Stomach smooth muscle (tissue), 2 donors: ENCODE results near the gene EPHB3.

ENCODE experiments used
- H3K27ac ChIP-seq: one replicate; pipeline ENCODE4 v1.7.0; 2013; ENCODE audit warnings: mild to moderate bottlenecking, low read length, inconsistent platforms
- H3K27me3 ChIP-seq, 2 donors: one replicate each; pipeline ENCODE4 v1.7.0; 2013; ENCODE audit warnings: low read length in 2 of 2; ENCODE audit not compliant: insufficient read depth in 2 of 2, control insufficient read depth in 1 of 2
- H3K36me3 ChIP-seq, 2 donors: one replicate each; pipeline ENCODE4 v1.7.0; 2013; ENCODE audit warnings: low read length in 2 of 2; ENCODE audit not compliant: control insufficient read depth in 2 of 2, insufficient read depth in 2 of 2
- H3K4me1 ChIP-seq: one replicate; pipeline ENCODE4 v1.7.0; 2013; ENCODE audit warnings: low read length; ENCODE audit not compliant: control insufficient read depth, insufficient read depth
- H3K4me3 ChIP-seq, 2 donors: one replicate each; pipeline ENCODE4 v1.7.0; 2013; ENCODE audit warnings: low read length in 2 of 2
- H3K9ac ChIP-seq, 2 donors: one replicate each; pipeline ENCODE4 v1.7.0; 2013; ENCODE audit warnings: low read length in 2 of 2, mild to moderate bottlenecking in 1 of 2
- H3K9me3 ChIP-seq, 2 donors: one replicate each; pipeline ENCODE4 v1.7.0; 2013; ENCODE audit warnings: low read length in 2 of 2; ENCODE audit not compliant: control insufficient read depth in 2 of 2
- donor health status: healthy.
- donor health status: Pancreatic carcinoma.

The EPHB3 gene

GRCh38 chr3:184556582-184557347, 4.8 kb upstream of the EPHB3 start:
- H3K27me3 ChIP-seq: peaks cover 0 to 11% of the 10 kb centered on the region in 2 donors
- no peaks in the 10 kb centered on the region for H3K9me3 ChIP-seq
- no peak overlapping the region for H3K27ac ChIP-seq
- H3K4me1 ChIP-seq: peaks cover 10% of the 10 kb centered on the region
- no peak overlapping the region for H3K9ac ChIP-seq
- no peaks in the 10 kb centered on the region for H3K36me3 ChIP-seq
- no peak overlapping the region for H3K4me3 ChIP-seq

- H3K4me1 ChIP-seq: peaks cover 13% of the 10 kb centered on the region
- H3K9me3 ChIP-seq: no peaks in the 10 kb centered on the region
- no peaks in the 10 kb centered on the region for H3K36me3 ChIP-seq
- no peak overlapping the region for H3K4me3 ChIP-seq
- no peak overlapping the region for H3K27ac ChIP-seq
- no peak overlapping the region for H3K9ac ChIP-seq
- peaks cover 0 to 9% of the 10 kb centered on the region in 2 donors for H3K27me3 ChIP-seq
Measured at GRCh38 chr3:184557348-184557950, 4.1 kb upstream of the EPHB3 start.

- H3K36me3 ChIP-seq: no peaks in the 10 kb centered on the region
- H3K4me1 ChIP-seq: peaks cover 25% of the 10 kb centered on the region
- no peaks in the 10 kb centered on the region for H3K9me3 ChIP-seq
- no peak overlapping the region for H3K4me3 ChIP-seq
- no peak overlapping the region for H3K27ac ChIP-seq
- peaks cover 0 to 2% of the 10 kb centered on the region in 2 donors for H3K27me3 ChIP-seq
- no peak overlapping the region for H3K9ac ChIP-seq
Measured at GRCh38 chr3:184558726-184559125, 2.9 kb upstream of the EPHB3 start.

GRCh38 chr3:184559336-184559735, 2.2 kb upstream of the EPHB3 start:
- no peaks in the 10 kb centered on the region for H3K36me3 ChIP-seq

GRCh38 chr3:184560531-184560930, 1.1 kb upstream of the EPHB3 start:
- Histone ChIP-seq H3K4me3 (peak overlapping the region; percentile 61 to 72), H3K4me1 (peaks cover 44% of the 10 kb centered on the region), H3K9ac (peak overlapping the region; percentile 35 to 80), H3K9me3 (no peaks in the 10 kb centered on the region), H3K27me3 (peaks cover 0 to 2% of the 10 kb centered on the region in 2 donors), H3K27ac (no peak overlapping the region), H3K36me3 (no peaks in the 10 kb centered on the region)

More at GRCh38 chr3:184559336-184559735, 2.2 kb upstream of the EPHB3 start:
- H3K9me3 ChIP-seq: no peaks in the 10 kb centered on the region
- H3K27ac ChIP-seq: no peak overlapping the region
- peaks cover 0 to 2% of the 10 kb centered on the region in 2 donors for H3K27me3 ChIP-seq
- no peak overlapping the region for H3K9ac ChIP-seq
- peaks cover 32% of the 10 kb centered on the region for H3K4me1 ChIP-seq
- H3K4me3 ChIP-seq: no peak overlapping the region

- Histone ChIP-seq H3K36me3 (no peaks in the 10 kb centered on the region), H3K4me3 (peak overlapping the region; percentile 26 to 77), H3K27me3 (no peaks in the 10 kb centered on the region), H3K9ac (peak overlapping the region in 1 of 2 donors; percentile 36), H3K4me1 (peaks cover 59% of the 10 kb centered on the region), H3K27ac (peak overlapping the region; percentile 87), H3K9me3 (no peaks in the 10 kb centered on the region)
Measured at GRCh38 chr3:184561913-184562877, 610 bp downstream of the EPHB3 start.

- Histone ChIP-seq H3K4me3 (peak overlapping the region; percentile 38 to 77), H3K27ac (peak overlapping the region; percentile 87), H3K4me1 (peaks cover 68% of the 10 kb centered on the region), H3K27me3 (no peaks in the 10 kb centered on the region), H3K36me3 (no peaks in the 10 kb centered on the region), H3K9ac (peak overlapping the region; percentile 41 to 69), H3K9me3 (no peaks in the 10 kb centered on the region)
Measured at GRCh38 chr3:184562878-184563560, 1.4 kb downstream of the EPHB3 start.

- Histone ChIP-seq H3K4me1 (peaks cover 73% of the 10 kb centered on the region), H3K27ac (peak overlapping the region; percentile 87), H3K27me3 (no peaks in the 10 kb centered on the region), H3K36me3 (no peaks in the 10 kb centered on the region), H3K9ac (peak overlapping the region; percentile 41 to 69), H3K9me3 (no peaks in the 10 kb centered on the region), H3K4me3 (peak overlapping the region in 1 of 2 donors; percentile 77)
Measured at GRCh38 chr3:184563561-184563925, 2.0 kb downstream of the EPHB3 start.

GRCh38 chr3:184563941-184564684, 2.5 kb downstream of the EPHB3 start:
- Histone ChIP-seq H3K36me3 (no peaks in the 10 kb centered on the region), H3K27me3 (no peaks in the 10 kb centered on the region), H3K4me1 (peaks cover 75% of the 10 kb centered on the region), H3K4me3 (peak overlapping the region in 1 of 2 donors; percentile 77), H3K27ac (peak overlapping the region; percentile 87), H3K9me3 (no peaks in the 10 kb centered on the region), H3K9ac (peak overlapping the region in 1 of 2 donors; percentile 69)
